Fibroblast of lung (primary cell): ENCODE results near the gene GDI1. TPM values are rescaled to one million over a fixed set of nuclear protein-coding genes. Genes with fewer than 3 reads are reported as not detected.

ENCODE experiments used
- DNase-seq, 2 donors: peaks; one replicate each; pipeline versions ENCODE4 v3.0.0 to v3.0.0-alpha.2; 2010; ENCODE audit warnings: low read depth in 2 of 2
- H2AFZ ChIP-seq: 2 replicates; pipeline ENCODE4 v1.5.1; 2012; ENCODE audit warnings: low read length, control low read depth, inconsistent platforms
- H3K27ac ChIP-seq: 2 replicates; pipeline ENCODE4 v1.5.1; 2011; ENCODE audit warnings: low read length, control low read depth; ENCODE audit not compliant: insufficient read depth
- H3K27me3 ChIP-seq: 2 replicates; pipeline ENCODE4 v1.5.1; 2011; ENCODE audit warnings: mild to moderate bottlenecking, low read length; ENCODE audit not compliant: control insufficient read depth, insufficient read depth
- H3K36me3 ChIP-seq: 2 replicates; pipeline ENCODE4 v1.5.1; 2011; ENCODE audit warnings: low read length; ENCODE audit not compliant: control insufficient read depth, insufficient read depth
- H3K4me1 ChIP-seq: 2 replicates; pipeline ENCODE4 v1.5.1; 2011; ENCODE audit warnings: low read length; ENCODE audit not compliant: control insufficient read depth, insufficient read depth; ENCODE audit errors: extremely low read depth
- H3K4me2 ChIP-seq: 2 replicates; pipeline ENCODE4 v1.5.1; 2011; ENCODE audit warnings: low read length, control low read depth; ENCODE audit not compliant: insufficient read depth; ENCODE audit errors: extremely low read depth
- H3K4me3 ChIP-seq, 4 experiments: fragments of 200-600 bp in 1 of 4; sonication (generic) in 1 of 4; replicated peaks in 1 of 4; 2 replicates each; pipeline ENCODE4 v1.5.1; 2011 to 2016; ENCODE audit warnings: low read length in 4 of 4, low read depth in 3 of 4, mild to moderate bottlenecking in 3 of 4, control low read depth in 2 of 4, inconsistent platforms in 1 of 4, mixed read lengths in 1 of 4; ENCODE audit not compliant: insufficient read depth in 1 of 4; ENCODE audit errors: control extremely low read depth in 1 of 4
- H3K79me2 ChIP-seq: 2 replicates; pipeline ENCODE4 v1.5.1; 2012; ENCODE audit warnings: mild to moderate bottlenecking, low read length, inconsistent platforms; ENCODE audit not compliant: control insufficient read depth, insufficient read depth
- H3K9ac ChIP-seq: 2 replicates; pipeline ENCODE4 v1.5.1; 2011; ENCODE audit warnings: mild to moderate bottlenecking, low read length, control low read depth; ENCODE audit not compliant: insufficient read depth
- H3K9me3 ChIP-seq: 2 replicates; pipeline ENCODE4 v1.5.1; 2012; ENCODE audit warnings: low read depth, low read length; ENCODE audit not compliant: control insufficient read depth, insufficient read depth
- H4K20me1 ChIP-seq: 2 replicates; pipeline ENCODE4 v1.5.1; 2011; ENCODE audit warnings: low read length; ENCODE audit not compliant: control insufficient read depth, insufficient read depth; ENCODE audit errors: extremely low read depth
- CTCF ChIP-seq, 2 donors: IDR thresholded peaks in 1 of 2; conservative IDR thresholded peaks in 1 of 2; 1 replicate in 1 of 2; 2 replicates in 1 of 2; pipeline ENCODE4 v1.5.1; 2011 to 2012; ENCODE audit warnings: low read length in 2 of 2, control low read depth in 1 of 2, inconsistent platforms in 1 of 2, low read depth in 1 of 2, mild to moderate bottlenecking in 1 of 2
- EZH2 ChIP-seq: IDR thresholded peaks from 2 replicates; pipeline ENCODE4 v1.5.1; 2012; ENCODE audit warnings: low read length, control low read depth, mild to moderate bottlenecking; ENCODE audit errors: missing control alignments
- polyA plus RNA-seq, 2 donors: library from polyadenylated mRNA; depleted of rRNA in 1 of 2; stranded (reverse) in 1 of 2; unstranded in 1 of 2; fragments of >200 nt; gene quantifications; 2 replicates each; pipeline ENCODE4 v1.2.1, GENCODE V29; 2011 to 2012; ENCODE audit warnings: missing spikeins in 1 of 2
- total RNA-seq: library from RNA; depleted of rRNA; stranded (reverse); fragments of >200 nt; gene quantifications from 2 replicates; pipeline ENCODE4 v1.2.1, GENCODE V29; 2014

The GDI1 gene
- total and polyA plus RNA-seq, 2 donors (not counting 1 experiment from before 2014, with no cell fraction given): 86.5 to 134 TPM

GRCh38 chrX:154403192-154403591 is 33.8 kb upstream of the GDI1 start:
- no peak for TF ChIP-seq EZH2
- TF ChIP-seq CTCF (conservative IDR thresholded peaks at IDR 0.05 in 1 of 2, IDR thresholded peaks at IDR 0.05 in 1 of 2; ENCODE audit: low read depth in 1 of 2, low read length in 2 of 2): no peak
- H3K4me2 ChIP-seq: no peak overlapping the region
- DNase-seq: no peak
- no peaks in the 10 kb centered on the region for H3K27me3 ChIP-seq
- no peak overlapping the region for H3K4me3 ChIP-seq
- H4K20me1 ChIP-seq: no peaks in the 10 kb centered on the region
- no peaks in the 10 kb centered on the region for H3K9me3 ChIP-seq
- H3K36me3 ChIP-seq: peaks cover 4% of the 10 kb centered on the region
- no peak overlapping the region for H3K27ac ChIP-seq
- H3K4me1 ChIP-seq: no peaks in the 10 kb centered on the region
- peaks cover 20% of the 10 kb centered on the region for H3K79me2 ChIP-seq
- H2AFZ ChIP-seq: no peak overlapping the region
- no peak overlapping the region for H3K9ac ChIP-seq

GRCh38 chrX:154403858-154404257 is 33.1 kb upstream of the GDI1 start:
- Histone ChIP-seq H3K4me3 (no peak overlapping the region), H3K36me3 (peaks cover 4% of the 10 kb centered on the region), H3K27me3 (no peaks in the 10 kb centered on the region), H2AFZ (no peak overlapping the region), H3K79me2 (peaks cover 14% of the 10 kb centered on the region), H3K27ac (no peak overlapping the region), H4K20me1 (no peaks in the 10 kb centered on the region), H3K4me1 (no peaks in the 10 kb centered on the region), H3K9me3 (no peaks in the 10 kb centered on the region), H3K9ac (no peak overlapping the region), H3K4me2 (no peak overlapping the region)
- no peak for DNase-seq
- no peak for TF ChIP-seq EZH2
- no peak for TF ChIP-seq CTCF (conservative IDR thresholded peaks at IDR 0.05 in 1 of 2, IDR thresholded peaks at IDR 0.05 in 1 of 2; ENCODE audit: low read depth in 1 of 2, low read length in 2 of 2)

GRCh38 chrX:154404625-154405192 is 32.2 kb upstream of the GDI1 start:
- Histone ChIP-seq H3K27ac (no peak overlapping the region), H3K9me3 (no peaks in the 10 kb centered on the region), H3K4me3 (no peak overlapping the region), H2AFZ (no peak overlapping the region), H3K27me3 (no peaks in the 10 kb centered on the region), H3K36me3 (peaks cover 3% of the 10 kb centered on the region), H3K79me2 (peaks cover 5% of the 10 kb centered on the region), H4K20me1 (no peaks in the 10 kb centered on the region), H3K9ac (no peak overlapping the region), H3K4me1 (no peaks in the 10 kb centered on the region), H3K4me2 (no peak overlapping the region)
- TF ChIP-seq CTCF (conservative IDR thresholded peaks at IDR 0.05 in 1 of 2, IDR thresholded peaks at IDR 0.05 in 1 of 2; ENCODE audit: low read depth in 1 of 2, low read length in 2 of 2) (no peak), EZH2 (no peak)
- DNase-seq: no peak
